Measurements from ENCODE around the gene HK3. TPM values are rescaled to one million over a fixed set of nuclear protein-coding genes. Genes with fewer than 3 reads are reported as not detected.

The HK3 gene
- total RNA-seq, 1 experiment from 2014 or later: 0.17 TPM

GRCh38 chr5:176849611-176850227 is 49.4 kb downstream of the HK3 start:
- Mint-ChIP-seq H3K36me3 (no peaks in the 10 kb centered on the region), H3K27me3 (ENCODE audit: low read depth) (no peaks in the 10 kb centered on the region), H3K4me3 (no peak overlapping the region), H3K27ac (no peak overlapping the region), H3K9me3 (no peaks in the 10 kb centered on the region), H3K4me1 (no peaks in the 10 kb centered on the region)
- no peak for ATAC-seq
- ChIA-PET POLR2A (no interaction called here), CTCF (interaction anchor here (0.8 to 1.6 kb wide), 2 partner anchors 189 to 222 kb away, joined by 3 to 10 read pairs; no protein-coding TSS in a partner anchor)
- TF ChIP-seq ESRRA (CRISPR knock-in tag; IDR thresholded peaks at IDR 0.05; ENCODE audit: borderline replicate concordance): no peak
- no peak for TF ChIP-seq NFATC4 (CRISPR knock-in tag; IDR thresholded peaks at IDR 0.05)
- no peak for TF ChIP-seq USF2 (CRISPR knock-in tag; IDR thresholded peaks at IDR 0.05)
- TF ChIP-seq JAZF1 (CRISPR knock-in tag; IDR thresholded peaks at IDR 0.05): no peak
- no peak for TF ChIP-seq ZNF317 (CRISPR knock-in tag; IDR thresholded peaks at IDR 0.05; ENCODE audit: borderline replicate concordance, low read depth)
- no peak for TF ChIP-seq HMGA2 (CRISPR knock-in tag; IDR thresholded peaks at IDR 0.05)
- TF ChIP-seq, protein P1, sequence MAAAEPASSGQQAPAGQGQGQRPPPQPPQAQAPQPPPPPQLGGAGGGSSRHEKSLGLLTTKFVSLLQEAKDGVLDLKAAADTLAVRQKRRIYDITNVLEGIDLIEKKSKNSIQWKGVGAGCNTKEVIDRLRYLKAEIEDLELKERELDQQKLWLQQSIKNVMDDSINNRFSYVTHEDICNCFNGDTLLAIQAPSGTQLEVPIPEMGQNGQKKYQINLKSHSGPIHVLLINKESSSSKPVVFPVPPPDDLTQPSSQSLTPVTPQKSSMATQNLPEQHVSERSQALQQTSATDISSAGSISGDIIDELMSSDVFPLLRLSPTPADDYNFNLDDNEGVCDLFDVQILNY (CRISPR knock-in tag; IDR thresholded peaks at IDR 0.05): no peak
- TF ChIP-seq PREB (CRISPR knock-in tag; IDR thresholded peaks at IDR 0.05; ENCODE audit: borderline replicate concordance): no peak
- no peak for TF ChIP-seq MYBL2 (CRISPR knock-in tag; IDR thresholded peaks at IDR 0.05)
- TF ChIP-seq ELF4 (CRISPR knock-in tag; IDR thresholded peaks at IDR 0.05; ENCODE audit: low read depth): no peak
- TF ChIP-seq ETV6 (CRISPR knock-in tag; IDR thresholded peaks at IDR 0.05): no peak
- no peak for TF ChIP-seq NR1H2 (CRISPR knock-in tag; IDR thresholded peaks at IDR 0.05)
- no peak for TF ChIP-seq ZNF396 (CRISPR knock-in tag; IDR thresholded peaks at IDR 0.05; ENCODE audit: borderline replicate concordance)
- TF ChIP-seq FOXK1 (CRISPR knock-in tag; IDR thresholded peaks at IDR 0.05): no peak
- no peak for TF ChIP-seq PRDM15 (CRISPR knock-in tag; IDR thresholded peaks at IDR 0.05)
- TF ChIP-seq TEAD4 (CRISPR knock-in tag; IDR thresholded peaks at IDR 0.05): no peak
- TF ChIP-seq FOXP1 (CRISPR knock-in tag; IDR thresholded peaks at IDR 0.05; ENCODE audit: borderline replicate concordance): no peak
- no peak for DNase-seq (ENCODE audit: low spot score)

DNA sequence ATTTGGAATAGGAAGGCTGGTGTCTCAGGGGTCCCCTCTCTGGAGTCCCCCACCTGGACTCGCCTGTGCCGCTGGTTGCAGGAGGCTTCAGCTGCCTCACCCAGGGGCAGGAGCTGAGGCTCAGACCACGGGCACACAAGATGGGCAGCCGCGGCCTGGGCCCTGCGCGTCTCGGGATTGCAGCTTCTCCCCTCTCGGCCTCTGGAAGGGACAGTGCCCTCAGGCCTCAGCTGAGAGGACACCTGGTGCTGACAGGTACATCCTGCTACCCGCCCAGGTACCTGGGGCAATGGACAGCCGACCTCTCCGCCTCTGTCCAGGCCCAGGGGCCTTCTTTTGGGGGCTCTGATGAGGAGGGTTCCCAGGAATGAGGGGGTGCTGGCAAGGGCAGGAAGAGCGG is 50.5 kb downstream of the HK3 start:
- H3K9me3 Mint-ChIP-seq: no peaks in the 10 kb centered on the region
- CTCF ChIA-PET: interaction anchor here (0.6 to 1.0 kb wide), 3 partner anchors 18 to 223 kb away, joined by 3 to 5 read pairs (median 3); no protein-coding TSS in a partner anchor
- POLR2A ChIA-PET: no interaction called here
- H3K4me1 Mint-ChIP-seq: no peaks in the 10 kb centered on the region
- H3K27me3 Mint-ChIP-seq (ENCODE audit: low read depth): no peaks in the 10 kb centered on the region
- no peak overlapping the region for H3K27ac Mint-ChIP-seq
- ATAC-seq (no peak), DNase-seq (ENCODE audit: low spot score) (no peak)
- no peak overlapping the region for H3K4me3 Mint-ChIP-seq
- H3K36me3 Mint-ChIP-seq: no peaks in the 10 kb centered on the region
- TF ChIP-seq ZNF232 (CRISPR knock-in tag; IDR thresholded peaks at IDR 0.05) (no peak), IRF2 (CRISPR knock-in tag; IDR thresholded peaks at IDR 0.05; ENCODE audit: borderline replicate concordance, low read depth) (no peak), ZNF423 (CRISPR knock-in tag; IDR thresholded peaks at IDR 0.05) (no peak), TEAD1 (CRISPR knock-in tag; IDR thresholded peaks at IDR 0.05) (no peak), MAX (CRISPR knock-in tag; IDR thresholded peaks at IDR 0.05) (no peak), NR2C2 (CRISPR knock-in tag; IDR thresholded peaks at IDR 0.05) (no peak), SMAD3 (CRISPR knock-in tag; IDR thresholded peaks at IDR 0.05; ENCODE audit: borderline replicate concordance) (no peak), RELA (CRISPR knock-in tag; IDR thresholded peaks at IDR 0.05; ENCODE audit: borderline replicate concordance) (no peak)
- TF ChIP-seq, protein P2, sequence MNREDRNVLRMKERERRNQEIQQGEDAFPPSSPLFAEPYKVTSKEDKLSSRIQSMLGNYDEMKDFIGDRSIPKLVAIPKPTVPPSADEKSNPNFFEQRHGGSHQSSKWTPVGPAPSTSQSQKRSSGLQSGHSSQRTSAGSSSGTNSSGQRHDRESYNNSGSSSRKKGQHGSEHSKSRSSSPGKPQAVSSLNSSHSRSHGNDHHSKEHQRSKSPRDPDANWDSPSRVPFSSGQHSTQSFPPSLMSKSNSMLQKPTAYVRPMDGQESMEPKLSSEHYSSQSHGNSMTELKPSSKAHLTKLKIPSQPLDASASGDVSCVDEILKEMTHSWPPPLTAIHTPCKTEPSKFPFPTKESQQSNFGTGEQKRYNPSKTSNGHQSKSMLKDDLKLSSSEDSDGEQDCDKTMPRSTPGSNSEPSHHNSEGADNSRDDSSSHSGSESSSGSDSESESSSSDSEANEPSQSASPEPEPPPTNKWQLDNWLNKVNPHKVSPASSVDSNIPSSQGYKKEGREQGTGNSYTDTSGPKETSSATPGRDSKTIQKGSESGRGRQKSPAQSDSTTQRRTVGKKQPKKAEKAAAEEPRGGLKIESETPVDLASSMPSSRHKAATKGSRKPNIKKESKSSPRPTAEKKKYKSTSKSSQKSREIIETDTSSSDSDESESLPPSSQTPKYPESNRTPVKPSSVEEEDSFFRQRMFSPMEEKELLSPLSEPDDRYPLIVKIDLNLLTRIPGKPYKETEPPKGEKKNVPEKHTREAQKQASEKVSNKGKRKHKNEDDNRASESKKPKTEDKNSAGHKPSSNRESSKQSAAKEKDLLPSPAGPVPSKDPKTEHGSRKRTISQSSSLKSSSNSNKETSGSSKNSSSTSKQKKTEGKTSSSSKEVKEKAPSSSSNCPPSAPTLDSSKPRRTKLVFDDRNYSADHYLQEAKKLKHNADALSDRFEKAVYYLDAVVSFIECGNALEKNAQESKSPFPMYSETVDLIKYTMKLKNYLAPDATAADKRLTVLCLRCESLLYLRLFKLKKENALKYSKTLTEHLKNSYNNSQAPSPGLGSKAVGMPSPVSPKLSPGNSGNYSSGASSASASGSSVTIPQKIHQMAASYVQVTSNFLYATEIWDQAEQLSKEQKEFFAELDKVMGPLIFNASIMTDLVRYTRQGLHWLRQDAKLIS (CRISPR knock-in tag; IDR thresholded peaks at IDR 0.05; ENCODE audit: borderline replicate concordance): no peak

All from WTC11 (cell line).